KOPT-K1 (cell line): Measurements from ENCODE around the gene TTYH3.
"Not testable (repeated sequence)": the region's sequence is repeated elsewhere in the genome, so short reads cannot be mapped to it uniquely, and the experiment has no call there.

Source experiments
- H3K27ac ChIP-seq: fragments of 200-600 bp; sonication (generic); 2 replicates; pipeline ENCODE4 v1.5.1; 2016; ENCODE audit warnings: antibody characterized with exemption, mild to moderate bottlenecking, low read depth, low read length; ENCODE audit not compliant: poor library complexity, severe bottlenecking
- H3K36me3 ChIP-seq: fragments of 200-600 bp; sonication (generic); 2 replicates; pipeline ENCODE4 v1.5.1; 2017; ENCODE audit warnings: antibody characterized with exemption, mild to moderate bottlenecking, low read length, moderate library complexity; ENCODE audit not compliant: insufficient read depth
- H3K9me3 ChIP-seq: fragments of 200-600 bp; sonication (generic); 2 replicates; pipeline ENCODE4 v1.5.1; 2017; ENCODE audit warnings: antibody characterized with exemption, low read length, mild to moderate bottlenecking; ENCODE audit not compliant: insufficient read depth, poor library complexity, severe bottlenecking

TTYH3 gene

DNA sequence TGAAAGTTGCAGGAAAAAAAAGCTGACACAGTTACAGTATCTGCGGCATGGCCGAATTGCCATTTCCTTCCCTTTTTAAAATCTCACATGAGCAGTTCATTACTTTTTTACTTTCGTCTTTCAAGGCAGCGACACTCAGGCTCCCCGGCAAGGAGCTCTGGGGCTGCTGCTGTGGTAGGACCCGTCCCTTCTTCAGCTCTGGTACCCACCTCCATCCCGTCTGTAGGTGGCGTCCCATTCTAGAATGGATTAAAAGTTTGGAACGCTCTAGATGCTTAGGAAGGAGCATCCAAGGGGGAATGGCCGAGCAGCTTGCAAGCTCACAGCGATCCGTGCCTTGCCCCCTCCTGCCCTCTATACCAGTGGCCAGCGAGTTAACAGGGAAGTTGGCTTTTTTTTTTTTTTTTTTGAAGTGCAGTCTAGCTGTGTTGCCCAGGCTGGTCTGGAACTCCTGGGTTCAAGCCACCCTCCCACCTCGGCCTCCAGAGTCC is 22.8 kb upstream of the TTYH3 start:
- Histone ChIP-seq H3K9me3 (no peaks in the 10 kb centered on the region), H3K27ac (no peak overlapping the region), H3K36me3 (no peaks in the 10 kb centered on the region)

DNA sequence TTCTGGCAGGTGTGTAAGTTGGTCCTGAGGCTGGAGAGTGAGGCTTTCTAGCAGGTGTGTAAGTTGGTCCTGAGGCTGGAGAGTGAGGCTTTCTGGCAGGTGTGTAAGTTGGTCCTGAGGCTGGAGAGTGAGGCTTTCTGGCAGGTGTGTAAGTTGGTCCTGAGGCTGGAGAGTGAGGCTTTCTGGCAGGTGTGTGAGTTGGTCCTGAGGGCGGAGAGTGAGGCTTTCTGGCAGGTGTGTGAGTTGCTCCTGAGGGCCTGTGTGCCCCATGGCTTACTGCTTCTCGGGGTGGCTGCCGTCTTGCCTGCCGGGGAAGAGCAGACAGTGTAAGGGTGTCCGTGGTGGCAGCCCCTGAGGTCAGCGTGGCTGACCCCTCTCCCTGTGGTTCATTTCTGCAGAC is 22.1 kb upstream of the TTYH3 start:
- H3K9me3 ChIP-seq, H3K27ac ChIP-seq, H3K36me3 ChIP-seq: not testable (repeated sequence)

DNA sequence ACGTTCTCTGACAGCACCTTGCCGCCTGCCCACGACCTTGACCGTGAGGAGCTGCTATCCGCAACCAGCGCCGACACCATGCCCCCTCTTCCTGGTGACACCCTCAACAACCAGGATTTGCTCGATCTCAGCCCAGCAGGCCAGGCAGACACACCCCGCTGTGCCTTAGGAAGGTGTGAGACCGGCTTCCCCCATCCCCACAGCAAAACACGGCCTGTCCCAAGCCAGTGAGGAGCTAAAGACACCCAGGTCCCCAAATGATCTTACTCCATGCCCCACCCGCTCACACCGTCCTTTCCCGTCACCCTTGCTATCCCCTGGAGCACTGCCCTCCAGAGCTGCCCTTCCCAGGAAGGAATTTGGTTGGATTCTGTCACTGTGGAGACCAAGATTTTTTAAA is 21.3 kb upstream of the TTYH3 start:
- no peak overlapping the region for H3K27ac ChIP-seq
- H3K9me3 ChIP-seq = no peaks in the 10 kb centered on the region
- H3K36me3 ChIP-seq = no peaks in the 10 kb centered on the region

DNA sequence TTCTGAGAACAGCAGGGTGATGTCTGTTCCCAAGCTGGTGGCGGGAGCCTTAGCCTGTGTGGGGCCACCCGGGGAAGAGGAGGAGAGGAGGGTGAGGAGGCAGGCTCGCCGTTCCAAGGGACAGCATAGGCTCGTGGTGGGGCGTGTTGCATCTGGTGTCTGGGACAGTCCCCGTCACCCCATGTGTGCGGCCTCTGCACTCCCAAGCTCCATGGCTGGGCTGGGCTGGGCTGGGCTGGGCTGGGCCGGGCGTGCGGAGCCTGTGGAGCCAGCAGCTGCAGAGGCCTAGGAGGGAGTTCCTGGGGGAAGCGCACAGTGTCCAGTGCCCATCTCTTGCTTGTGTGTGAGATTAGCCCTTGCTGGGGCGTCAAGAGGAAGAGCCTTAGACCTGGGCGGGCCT is 20.9 kb upstream of the TTYH3 start:
- Histone ChIP-seq H3K36me3 (no peaks in the 10 kb centered on the region), H3K27ac (no peak overlapping the region), H3K9me3 (no peaks in the 10 kb centered on the region)

DNA sequence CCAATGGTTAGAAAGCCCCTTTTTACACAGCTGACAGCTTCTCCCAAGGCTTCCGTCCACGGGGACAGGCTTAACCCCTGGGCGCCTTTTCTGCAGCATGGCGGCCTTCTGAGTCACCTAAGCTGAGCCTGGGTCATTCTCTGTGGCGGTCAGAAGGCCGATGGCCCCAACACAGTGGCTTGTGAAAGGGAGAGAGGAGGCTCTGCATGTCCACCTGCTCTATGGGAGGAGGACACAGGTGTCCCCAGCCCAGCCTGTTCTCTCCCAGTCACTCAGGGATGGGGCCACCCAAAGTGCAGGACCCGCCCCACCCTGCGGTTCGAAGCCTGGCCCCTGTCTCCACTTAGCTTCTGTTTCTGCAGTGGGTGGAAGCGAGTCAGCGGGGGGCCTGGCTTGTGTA is 20.4 kb upstream of the TTYH3 start:
- H3K27ac ChIP-seq = no peak overlapping the region
- H3K36me3 ChIP-seq = no peaks in the 10 kb centered on the region
- H3K9me3 ChIP-seq = no peaks in the 10 kb centered on the region

DNA sequence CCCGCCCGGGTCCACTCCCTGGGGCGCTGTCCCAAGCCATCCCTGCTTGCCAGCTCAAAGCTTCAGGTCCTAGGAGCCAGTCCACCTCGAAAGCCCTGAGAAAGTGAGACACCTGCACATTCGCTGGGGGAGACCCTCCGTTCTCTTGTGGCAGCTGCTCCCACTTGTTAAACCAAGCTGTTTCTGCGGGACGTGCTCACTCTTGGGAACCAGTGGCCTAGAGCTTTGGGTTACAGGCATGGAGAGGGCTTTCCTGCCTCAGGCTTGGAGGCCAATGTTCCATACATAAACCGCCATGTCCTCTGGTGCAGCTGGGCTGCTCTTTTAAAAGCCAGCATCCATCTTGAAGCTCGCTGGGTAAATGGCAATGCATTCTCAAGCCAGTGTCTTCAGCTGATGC is 19.9 kb upstream of the TTYH3 start:
- no peaks in the 10 kb centered on the region for H3K36me3 ChIP-seq
- H3K9me3 ChIP-seq = no peaks in the 10 kb centered on the region
- H3K27ac ChIP-seq = no peak overlapping the region

DNA sequence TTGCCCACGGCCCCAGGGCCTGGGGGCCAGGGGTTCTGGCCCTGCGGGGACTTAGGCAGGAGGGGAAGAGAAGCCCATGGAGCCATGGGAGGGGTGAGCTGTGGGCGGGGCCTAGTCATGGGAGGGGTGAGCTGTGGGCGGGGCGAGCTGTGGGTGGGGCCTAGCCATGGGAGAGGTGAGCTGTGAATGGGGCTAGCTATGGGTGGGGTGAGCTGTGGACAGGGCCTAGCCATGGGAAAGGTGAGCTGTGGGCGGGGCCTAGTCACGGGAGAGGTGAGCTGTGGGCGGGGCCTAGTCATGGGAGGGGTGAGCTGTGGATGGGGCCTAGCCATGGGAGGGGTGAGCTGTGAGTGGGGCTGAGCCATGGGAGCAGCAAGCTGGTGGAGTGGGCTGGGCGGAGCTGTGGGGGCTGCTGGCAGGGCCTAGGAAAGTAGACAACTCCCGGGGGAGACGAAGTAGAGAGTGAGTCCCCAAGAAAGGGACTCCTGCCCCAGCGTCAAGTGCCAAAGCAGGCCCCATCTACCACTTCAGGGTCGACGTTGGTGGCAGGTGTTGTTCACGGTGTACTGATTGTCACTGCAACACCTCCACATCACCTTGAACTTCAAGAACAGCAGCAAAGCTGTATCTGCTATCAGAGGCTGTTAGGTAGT is 19.2 kb upstream of the TTYH3 start:
- Histone ChIP-seq H3K9me3 (no peaks in the 10 kb centered on the region), H3K27ac (no peak overlapping the region), H3K36me3 (no peaks in the 10 kb centered on the region)

DNA sequence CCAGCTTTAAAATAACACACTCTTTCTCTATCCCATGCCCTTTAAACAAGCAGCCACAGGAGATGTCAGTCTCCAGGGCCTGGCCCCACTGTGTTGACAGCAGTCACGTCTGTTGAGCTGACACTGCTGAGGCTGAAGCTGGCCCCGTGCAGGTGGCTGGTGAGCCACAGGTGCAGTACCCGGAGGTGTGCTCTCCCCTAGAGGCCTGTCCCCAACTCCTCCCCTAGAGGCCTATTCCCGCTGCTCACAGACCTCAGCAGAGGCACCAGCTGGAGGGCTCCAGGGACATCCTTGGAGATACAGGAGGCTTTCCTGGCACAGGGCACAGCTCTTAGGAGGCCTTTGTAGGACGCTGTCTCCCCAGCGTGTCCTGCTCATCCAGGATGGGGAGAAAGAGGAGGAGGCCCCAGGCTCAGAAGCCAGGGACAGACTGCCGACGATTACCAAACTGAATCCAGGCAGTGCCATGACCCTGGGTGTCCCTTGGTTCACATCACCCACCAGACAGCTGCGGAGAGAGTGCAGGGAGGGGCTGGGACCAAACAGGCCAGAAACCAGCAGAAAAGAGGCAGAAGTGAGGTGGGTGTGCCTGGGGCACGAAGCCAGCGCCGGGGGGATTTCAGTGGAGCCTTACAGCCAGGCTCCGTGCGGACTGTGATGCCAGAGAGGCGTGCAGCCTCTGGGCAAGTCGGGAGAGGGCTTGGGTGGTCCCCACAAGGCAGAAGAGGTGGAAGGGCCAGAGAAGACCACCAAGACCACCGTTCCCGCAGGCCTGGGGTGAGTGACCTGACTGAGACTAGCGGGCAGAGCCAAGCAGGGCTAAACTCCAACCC is 18.5 kb upstream of the TTYH3 start:
- Histone ChIP-seq H3K27ac (no peak overlapping the region), H3K36me3 (no peaks in the 10 kb centered on the region), H3K9me3 (no peaks in the 10 kb centered on the region)

DNA sequence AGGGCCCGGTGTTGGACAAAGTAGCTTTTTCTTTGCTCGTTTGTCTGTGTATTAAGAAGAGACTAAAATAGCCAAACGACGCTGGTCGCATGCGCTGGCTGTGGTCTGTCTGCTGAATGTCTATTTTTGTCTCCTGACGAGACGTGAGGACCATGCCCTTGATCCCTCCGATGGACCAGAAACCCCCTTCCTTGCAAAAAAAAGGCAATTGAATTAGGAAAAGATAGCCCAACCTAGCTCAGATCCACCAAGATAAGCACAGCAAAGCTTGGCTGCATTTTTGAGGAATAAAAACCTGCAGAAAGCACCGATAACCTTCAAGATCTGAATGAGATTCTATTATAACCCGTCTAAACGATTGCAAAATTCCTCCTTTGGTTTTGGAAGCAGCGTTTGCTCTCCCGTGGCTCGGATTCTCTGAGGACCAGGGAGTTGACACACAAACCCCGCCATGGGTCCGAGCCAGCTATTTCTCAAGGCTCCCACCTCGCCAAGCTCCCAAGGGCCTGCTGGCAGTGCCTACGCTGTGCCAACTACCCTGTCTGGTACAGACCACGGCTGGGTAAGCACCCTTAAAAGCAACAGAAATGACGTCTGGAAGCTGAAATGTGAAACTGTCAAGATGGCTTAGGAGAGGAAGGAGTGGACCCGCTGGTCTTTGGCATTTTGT is 17.7 kb upstream of the TTYH3 start:
- no peaks in the 10 kb centered on the region for H3K36me3 ChIP-seq
- no peaks in the 10 kb centered on the region for H3K9me3 ChIP-seq
- no peak overlapping the region for H3K27ac ChIP-seq

DNA sequence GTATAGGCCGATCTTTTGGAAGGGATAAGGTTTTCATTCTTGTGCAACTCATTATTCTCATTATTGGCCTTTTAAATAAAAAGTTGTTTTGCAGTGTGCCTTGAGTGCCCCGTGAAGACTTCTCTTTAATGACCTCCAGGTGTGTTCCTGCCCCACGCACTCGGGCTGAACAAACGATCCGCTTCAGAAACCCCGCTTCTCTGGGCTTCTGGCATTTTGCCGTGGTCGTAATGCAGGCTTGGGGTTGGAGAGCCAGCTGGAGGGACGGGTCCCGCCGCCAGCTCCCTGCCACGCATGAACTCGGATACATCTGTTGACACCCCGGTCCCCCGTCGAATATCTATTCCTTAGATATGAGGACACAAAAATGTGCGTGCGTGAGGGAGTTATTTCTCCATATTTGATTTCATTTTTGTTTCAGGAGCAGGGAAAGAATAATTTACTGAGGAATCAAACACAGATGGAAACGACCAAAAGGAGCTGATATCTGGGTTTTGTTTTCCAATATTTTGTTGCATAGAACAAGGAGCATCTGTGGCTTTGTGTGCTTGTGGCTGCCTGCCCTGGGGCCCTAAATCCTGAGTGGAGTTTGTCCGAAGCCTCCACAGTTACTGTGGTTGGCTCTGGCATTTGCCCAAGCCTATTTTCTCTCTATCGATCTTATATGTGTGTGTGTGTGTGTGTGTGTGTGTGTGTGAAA is 17.0 kb upstream of the TTYH3 start:
- H3K27ac ChIP-seq = no peak overlapping the region
- no peaks in the 10 kb centered on the region for H3K36me3 ChIP-seq

DNA sequence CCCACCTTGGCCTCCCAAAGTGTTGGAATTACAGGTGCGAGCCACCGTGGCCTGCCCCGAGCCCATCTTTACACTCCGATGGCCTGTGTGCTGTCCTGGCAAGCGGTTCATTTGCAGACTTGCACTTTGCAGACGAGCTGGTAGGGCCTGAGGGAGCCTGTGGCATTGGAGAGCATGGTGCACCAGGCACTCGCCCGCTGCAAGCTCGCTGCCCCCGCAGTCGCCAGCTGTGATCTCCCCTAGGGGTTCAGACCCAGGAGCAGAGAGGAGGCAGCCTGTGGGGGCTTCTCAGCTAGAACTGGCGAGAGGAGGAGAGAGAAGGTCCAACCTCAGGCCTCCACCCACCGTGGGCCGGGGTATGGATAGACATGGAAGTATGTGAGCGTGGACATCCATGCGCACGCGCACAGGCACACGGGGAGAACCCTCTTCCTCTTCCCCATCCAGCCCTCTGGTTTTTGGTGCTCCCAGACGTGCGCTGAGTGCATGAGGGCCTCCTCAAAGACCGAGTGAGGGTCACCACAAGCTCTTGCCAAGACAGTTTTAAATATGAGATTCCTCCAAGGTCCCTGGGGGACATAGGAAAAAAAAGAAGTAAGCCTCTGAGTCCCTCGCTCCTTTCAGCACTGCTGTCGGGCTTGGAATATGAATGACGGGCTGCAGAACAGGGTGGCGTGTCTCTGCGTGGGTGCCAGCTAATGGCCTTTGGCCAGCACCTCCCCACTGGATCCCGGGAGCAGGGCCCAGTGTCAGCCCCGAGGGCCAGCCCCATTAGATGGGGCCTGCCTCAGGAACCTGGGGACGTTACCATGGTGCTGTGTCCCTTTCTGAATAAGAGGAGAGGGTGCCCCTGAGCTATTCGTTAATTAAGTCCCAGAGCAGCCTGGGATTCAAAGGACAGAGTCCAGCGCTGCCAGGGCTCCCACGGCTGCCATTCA is 15.1 kb upstream of the TTYH3 start:
- H3K36me3 ChIP-seq = no peaks in the 10 kb centered on the region
- H3K9me3 ChIP-seq = no peaks in the 10 kb centered on the region
- H3K27ac ChIP-seq = no peak overlapping the region

More for the DNA sequence above, 17.0 kb upstream of the TTYH3 start:
- no peaks in the 10 kb centered on the region for H3K9me3 ChIP-seq

DNA sequence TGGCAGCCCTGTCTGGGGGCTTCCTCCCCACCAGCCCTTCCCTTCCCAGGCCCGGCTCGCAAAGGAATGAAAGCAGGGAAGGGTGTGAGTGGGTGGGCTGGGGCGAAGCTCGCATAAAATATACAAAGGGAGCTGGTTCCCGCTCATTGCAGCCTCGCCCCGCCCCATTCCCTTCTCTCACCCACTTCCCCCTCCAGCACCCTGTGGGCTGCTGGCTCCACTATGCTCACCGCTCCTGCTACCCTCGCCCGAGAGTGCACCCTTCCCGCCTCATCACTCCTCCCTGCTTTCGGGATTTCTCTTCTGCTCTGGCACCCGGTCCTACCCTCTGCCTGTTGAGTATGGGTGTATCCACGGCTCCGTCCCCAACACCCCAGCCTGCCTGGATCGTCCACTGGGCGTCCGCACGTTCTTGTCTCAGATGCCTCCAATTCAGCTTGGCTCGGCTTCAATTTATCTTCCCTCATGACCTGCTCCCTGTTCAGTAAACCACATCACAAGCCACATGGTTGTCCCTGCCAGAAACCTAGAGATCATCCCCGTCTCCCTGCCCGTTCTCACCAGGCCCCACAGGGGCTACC is 14.4 kb upstream of the TTYH3 start:
- no peaks in the 10 kb centered on the region for H3K36me3 ChIP-seq
- no peak overlapping the region for H3K27ac ChIP-seq
- no peaks in the 10 kb centered on the region for H3K9me3 ChIP-seq

DNA sequence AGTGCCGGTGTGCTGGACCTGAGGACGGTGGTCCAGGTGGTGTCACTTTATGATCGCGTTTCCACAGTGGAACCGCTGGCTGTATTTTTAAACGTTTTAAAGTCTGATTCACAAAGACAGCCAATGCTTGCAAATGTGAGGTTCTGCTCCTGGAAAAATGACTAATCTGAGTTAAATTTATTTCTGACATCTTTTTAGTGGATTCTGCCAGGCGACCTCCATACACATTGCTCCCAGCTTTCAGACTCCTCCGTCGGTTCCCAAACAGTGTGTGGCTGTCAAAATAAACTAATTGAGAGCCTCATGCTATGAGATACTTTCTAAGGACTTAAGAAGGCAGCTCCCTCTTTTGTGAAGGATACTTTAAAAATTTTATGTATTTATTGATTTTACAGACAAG is 12.7 kb upstream of the TTYH3 start:
- Histone ChIP-seq H3K9me3 (no peaks in the 10 kb centered on the region), H3K27ac (no peak overlapping the region), H3K36me3 (no peaks in the 10 kb centered on the region)
